H9 (cell line): ENCODE results near the gene MLLT3. TPM values are rescaled to one million over a fixed set of nuclear protein-coding genes. Genes with fewer than 3 reads are reported as not detected.

Experiments
- DNase-seq: peaks from one replicate; pipeline ENCODE4 v3.0.0-alpha.2; 2017
- H2AFZ ChIP-seq: one replicate; pipeline ENCODE4 v1.6.1; 2013; ENCODE audit warnings: mild to moderate bottlenecking, low read length, control low read depth, moderate library complexity
- H2AK5ac ChIP-seq: 2 replicates; pipeline ENCODE4 v1.6.1; 2013; ENCODE audit warnings: low read length, control low read depth, mixed read lengths; ENCODE audit not compliant: insufficient read length
- H2BK120ac ChIP-seq: one replicate; pipeline ENCODE4 v1.6.1; 2013; ENCODE audit warnings: low read depth, mild to moderate bottlenecking, low read length, control low read depth, inconsistent platforms; ENCODE audit not compliant: poor library complexity, severe bottlenecking
- H2BK12ac ChIP-seq: 2 replicates; pipeline ENCODE4 v1.6.1; 2013; ENCODE audit warnings: low read length, control low read depth, mixed read lengths, low read depth; ENCODE audit not compliant: insufficient read length
- H2BK15ac ChIP-seq: 2 replicates; pipeline ENCODE4 v1.6.1; 2013; ENCODE audit warnings: low read depth, low read length, control low read depth
- H2BK20ac ChIP-seq: one replicate; pipeline ENCODE4 v1.6.1; 2013; ENCODE audit warnings: low read depth, mild to moderate bottlenecking, low read length, control low read depth, inconsistent platforms; ENCODE audit not compliant: poor library complexity, severe bottlenecking
- H2BK5ac ChIP-seq: 2 replicates; pipeline ENCODE4 v1.6.1; 2013; ENCODE audit warnings: low read length, control low read depth, mixed read lengths; ENCODE audit not compliant: insufficient read length
- H3K14ac ChIP-seq: 2 replicates; pipeline ENCODE4 v1.6.1; 2013; ENCODE audit warnings: low read length, control low read depth; ENCODE audit not compliant: insufficient read depth
- H3K18ac ChIP-seq: 2 replicates; pipeline ENCODE4 v1.6.1; 2013; ENCODE audit warnings: low read depth, mild to moderate bottlenecking, mixed read lengths, low read length, control low read depth; ENCODE audit not compliant: insufficient read length
- H3K23ac ChIP-seq: 2 replicates; pipeline ENCODE4 v1.6.1; 2013; ENCODE audit warnings: low read length, control low read depth, mixed read lengths, low read depth; ENCODE audit not compliant: insufficient read length
- H3K23me2 ChIP-seq: 2 replicates; pipeline ENCODE4 v1.6.1; 2013; ENCODE audit warnings: low read depth, mild to moderate bottlenecking, mixed read lengths, low read length, control low read depth; ENCODE audit not compliant: insufficient read length, poor library complexity, severe bottlenecking
- H3K27ac ChIP-seq: 2 replicates; pipeline ENCODE4 v1.5.1; 2013; ENCODE audit warnings: low read length, control low read depth, mixed read lengths, low read depth; ENCODE audit not compliant: insufficient read length
- H3K27me3 ChIP-seq: 2 replicates; pipeline ENCODE4 v1.6.1; 2013; ENCODE audit warnings: low read length, control low read depth, inconsistent platforms; ENCODE audit not compliant: insufficient read depth
- H3K4ac ChIP-seq: 2 replicates; pipeline ENCODE4 v1.6.1; 2013; ENCODE audit warnings: low read depth, mild to moderate bottlenecking, control low read depth, inconsistent platforms, low read length, moderate library complexity
- H3K4me1 ChIP-seq: 2 replicates; pipeline ENCODE4 v1.6.1; 2013; ENCODE audit warnings: low read length, control low read depth, inconsistent platforms; ENCODE audit not compliant: insufficient read depth
- H3K4me2 ChIP-seq: 2 replicates; pipeline ENCODE4 v1.6.1; 2013; ENCODE audit warnings: low read length, control low read depth, mixed read lengths; ENCODE audit not compliant: insufficient read length, insufficient read depth
- H3K56ac ChIP-seq: 2 replicates; pipeline ENCODE4 v1.6.1; 2013; ENCODE audit warnings: low read depth, mild to moderate bottlenecking, mixed read lengths, low read length, control low read depth; ENCODE audit not compliant: insufficient read length
- H3K79me1 ChIP-seq: 2 replicates; pipeline ENCODE4 v1.6.1; 2013; ENCODE audit warnings: low read depth, mild to moderate bottlenecking, moderate library complexity, low read length, control low read depth, inconsistent platforms; ENCODE audit not compliant: insufficient read depth, poor library complexity, severe bottlenecking
- H3K79me2 ChIP-seq: 2 replicates; pipeline ENCODE4 v1.6.1; 2013; ENCODE audit warnings: low read length, control low read depth, inconsistent platforms; ENCODE audit not compliant: insufficient read depth
- H3K9ac ChIP-seq: 2 replicates; pipeline ENCODE4 v1.6.1; 2013; ENCODE audit warnings: low read length, control low read depth, mixed read lengths; ENCODE audit not compliant: insufficient read length; ENCODE audit errors: extremely low read depth
- H3K9me3 ChIP-seq: one replicate; pipeline ENCODE4 v1.6.1; 2013; ENCODE audit warnings: low read depth, low read length, inconsistent platforms; ENCODE audit not compliant: control insufficient read depth
- H3T11ph ChIP-seq: one replicate; pipeline ENCODE4 v1.6.1; 2013; ENCODE audit warnings: mild to moderate bottlenecking, low read length, control low read depth, inconsistent platforms
- H4K20me1 ChIP-seq: one replicate; pipeline ENCODE4 v1.6.1; 2013; ENCODE audit not compliant: control insufficient read depth, insufficient read length, insufficient read depth
- H4K5ac ChIP-seq: 2 replicates; pipeline ENCODE4 v1.6.1; 2013; ENCODE audit warnings: low read depth, mild to moderate bottlenecking, mixed read lengths, low read length, control low read depth; ENCODE audit not compliant: insufficient read length
- H4K8ac ChIP-seq: replicated peaks from 2 replicates; pipeline ENCODE4 v1.6.1; 2013; ENCODE audit warnings: low read length, control low read depth, mixed read lengths, low read depth; ENCODE audit not compliant: insufficient read length
- H4K91ac ChIP-seq: 2 replicates; pipeline ENCODE4 v1.6.1; 2013; ENCODE audit warnings: low read depth, mild to moderate bottlenecking, moderate library complexity, mixed read lengths, low read length, control low read depth; ENCODE audit not compliant: insufficient read length
- H3K27ac Mint-ChIP-seq, 3 experiments: 2 replicates in 2 of 3; 3 replicates in 1 of 3; pipeline ENCODE4 v1.8.0; 2020 to 2021; ENCODE audit warnings: mixed read lengths in 3 of 3, mild to moderate bottlenecking in 1 of 3, moderate library complexity in 1 of 3
- H3K27me3 Mint-ChIP-seq: 2 replicates; pipeline ENCODE4 v1.8.0; 2021; ENCODE audit warnings: low read depth, mild to moderate bottlenecking, moderate library complexity, mixed read lengths
- H3K36me3 Mint-ChIP-seq, 3 experiments: 2 replicates in 2 of 3; 3 replicates in 1 of 3; pipeline ENCODE4 v1.8.0; 2020 to 2021; ENCODE audit warnings: low read depth in 3 of 3, mixed read lengths in 3 of 3; ENCODE audit not compliant: insufficient read depth in 1 of 3
- H3K4me1 Mint-ChIP-seq, 2 experiments: 2 replicates each; pipeline ENCODE4 v1.8.0; 2020; ENCODE audit warnings: mixed read lengths in 2 of 2
- H3K4me3 Mint-ChIP-seq, 2 experiments: 2 replicates in 1 of 2; 3 replicates in 1 of 2; pipeline ENCODE4 v1.8.0; 2020 to 2021; ENCODE audit warnings: mild to moderate bottlenecking in 2 of 2, mixed read lengths in 2 of 2, moderate library complexity in 1 of 2
- H3K9me3 Mint-ChIP-seq, 2 experiments: 2 replicates in 1 of 2; 3 replicates in 1 of 2; pipeline ENCODE4 v1.8.0; 2020; ENCODE audit warnings: mild to moderate bottlenecking in 2 of 2, mixed read lengths in 2 of 2, moderate library complexity in 1 of 2
- CTCF ChIP-seq: fragments of 200-600 bp; sonication (generic); conservative IDR thresholded peaks from 3 replicates; pipeline ENCODE4 v1.8.0; 2021; ENCODE audit warnings: antibody characterized with exemption, mild to moderate bottlenecking
- WGBS: extraction: QIAGEN DNeasy Blood & Tissue Kit; methylation state at CpG from one replicate; pipeline ENCODE4 v1.1.7; 2013; ENCODE audit warnings: missing lambda C conversion rate, low lambda C conversion rate, mixed read lengths; ENCODE audit not compliant: insufficient read length; ENCODE audit errors: extremely low coverage; 5-methylcytosine and 5-hydroxymethylcytosine counted together
- total RNA-seq: library from RNA; stranded (reverse); gene quantifications from 2 replicates; pipeline ENCODE4 v1.2.1, GENCODE V29; 2021

Gene MLLT3
- total RNA-seq, 1 experiment from 2014 or later: 3.9 TPM

GRCh38 chr9:20322212-20322611 lies 300.1 kb downstream of the MLLT3 start:
- Histone ChIP-seq H3K79me1 (no peaks in the 10 kb centered on the region), H3K23me2 (no peaks in the 10 kb centered on the region), H2AK5ac (no peak overlapping the region), H3K14ac (no peak overlapping the region), H3K4me2 (no peak overlapping the region), H2BK15ac (no peak overlapping the region), H2BK120ac (no peak overlapping the region), H3K23ac (no peak overlapping the region), H3K4me1 (no peaks in the 10 kb centered on the region), H3K9me3 (no peaks in the 10 kb centered on the region), H3K56ac (no peak overlapping the region), H3K9ac (no peak overlapping the region), H4K20me1 (no peaks in the 10 kb centered on the region), H3K4ac (no peak overlapping the region), H4K8ac (no peak overlapping the region), H3K79me2 (no peaks in the 10 kb centered on the region), H2BK5ac (no peak overlapping the region), H3K18ac (no peak overlapping the region), H3K27ac (no peak overlapping the region), H4K5ac (no peak overlapping the region), H3K27me3 (no peaks in the 10 kb centered on the region), H2BK12ac (no peak overlapping the region), H4K91ac (no peak overlapping the region), H2AFZ (no peak overlapping the region), H2BK20ac (no peak overlapping the region), H3T11ph (no peak overlapping the region)
- Mint-ChIP-seq H3K4me1 (peaks cover 15 to 19% of the 10 kb centered on the region in 2 experiments), H3K4me3 (no peak overlapping the region), H3K9me3 (no peaks in the 10 kb centered on the region), H3K27ac (no peak overlapping the region), H3K36me3 (peaks cover 0 to 2% (median 0%) of the 10 kb centered on the region in 3 experiments; a peak in 1 of 7 replicates), H3K27me3 (no peaks in the 10 kb centered on the region; the same call in 1 of the 2 replicates)
- TF ChIP-seq CTCF: no peak
- no peak for DNase-seq
- no CpG with 5 or more reads among the region's 4 CpGs for WGBS
